Neural cell (in vitro differentiated cells): ENCODE measurements around the gene VBP1. TPM values are rescaled to one million over a fixed set of nuclear protein-coding genes. Genes with fewer than 3 reads are reported as not detected.

Source experiments
- H2AFZ ChIP-seq: fragments of 200-600, 300-800 bp; sonication (generic), shearing (Covaris generic); 2 replicates; pipeline ENCODE4 v1.6.0; 2014; ENCODE audit warnings: low read depth, mild to moderate bottlenecking, antibody characterized with exemption, low read length, moderate library complexity
- H3F3A ChIP-seq: fragments of 200-600 bp; shearing (Covaris generic); 2 replicates; pipeline ENCODE4 v1.6.1; 2016; ENCODE audit warnings: mild to moderate bottlenecking, moderate library complexity, mixed read lengths, antibody characterized with exemption, low read length; ENCODE audit not compliant: insufficient read depth, poor library complexity, severe bottlenecking
- H3K27ac ChIP-seq: fragments of 200-600, 300-800 bp; sonication (generic), shearing (Covaris generic); 2 replicates; pipeline ENCODE4 v1.5.1; 2014; ENCODE audit warnings: mild to moderate bottlenecking, low read length, moderate library complexity
- H3K27me3 ChIP-seq: fragments of 300-800, 200-600 bp; sonication (generic), shearing (Covaris generic); 2 replicates; pipeline ENCODE4 v1.6.0; 2014; ENCODE audit warnings: mild to moderate bottlenecking, low read depth, low read length, moderate library complexity; ENCODE audit not compliant: insufficient read depth
- H3K36me3 ChIP-seq: fragments of 300-800, 200-600 bp; sonication (generic), shearing (Covaris generic); 2 replicates; pipeline ENCODE4 v1.5.1; 2014; ENCODE audit warnings: mild to moderate bottlenecking, antibody characterized with exemption, low read length, moderate library complexity; ENCODE audit not compliant: insufficient read depth
- H3K4me2 ChIP-seq: fragments of 300-800, 200-600 bp; sonication (generic), shearing (Covaris generic); 2 replicates; pipeline ENCODE4 v1.6.0; 2014; ENCODE audit warnings: mild to moderate bottlenecking, low read length
- H3K4me3 ChIP-seq: fragments of 300-800, 200-600 bp; sonication (generic), shearing (Covaris generic); 2 replicates; pipeline ENCODE4 v1.5.1; 2014; ENCODE audit warnings: mild to moderate bottlenecking, low read length, moderate library complexity
- H3K79me2 ChIP-seq: fragments of 200-600 bp; shearing (Covaris generic); replicated peaks from 2 replicates; pipeline ENCODE4 v1.6.0; 2014; ENCODE audit warnings: mild to moderate bottlenecking, low read length, moderate library complexity; ENCODE audit not compliant: insufficient read depth
- H3K9ac ChIP-seq: fragments of 300-800, 200-600 bp; sonication (generic), shearing (Covaris generic); 2 replicates; pipeline ENCODE4 v1.6.1; 2016; ENCODE audit warnings: mild to moderate bottlenecking, low read length, mixed read lengths
- H3K9me2 ChIP-seq: fragments of 200-600 bp; shearing (Covaris generic); 2 replicates; pipeline ENCODE4 v1.6.1; 2016; ENCODE audit warnings: mild to moderate bottlenecking, low read length, mixed read lengths; ENCODE audit not compliant: insufficient read depth
- H3K9me3 ChIP-seq: fragments of 200-600, 300-800 bp; sonication (generic), shearing (Covaris generic); 2 replicates; pipeline ENCODE4 v1.6.1; 2016; ENCODE audit warnings: mild to moderate bottlenecking, mixed run types, low read length, moderate library complexity, mixed read lengths
- H4K20me1 ChIP-seq: fragments of 200-600 bp; shearing (Covaris generic); 2 replicates; pipeline ENCODE4 v1.6.1; 2016; ENCODE audit warnings: mild to moderate bottlenecking, mixed run types; ENCODE audit not compliant: insufficient read depth
- CTCF ChIP-seq: fragments of 450-650 bp; IDR thresholded peaks from 2 replicates; pipeline ENCODE4 v1.5.1; 2014; ENCODE audit warnings: antibody characterized with exemption, mild to moderate bottlenecking, moderate library complexity; ENCODE audit not compliant: poor library complexity, severe bottlenecking
- EP300 ChIP-seq: fragments of 450-650 bp; conservative IDR thresholded peaks from 2 replicates; pipeline ENCODE4 v1.6.1; 2014; ENCODE audit warnings: antibody characterized with exemption, mild to moderate bottlenecking, moderate library complexity; ENCODE audit not compliant: poor library complexity, severe bottlenecking
- EZH2 ChIP-seq: fragments of 200-600, 300-800 bp; shearing (Covaris generic), sonication (generic); IDR thresholded peaks from 2 replicates; pipeline ENCODE4 v1.6.1; 2014; ENCODE audit warnings: antibody characterized with exemption, low read length, borderline replicate concordance, mild to moderate bottlenecking; ENCODE audit not compliant: insufficient read depth, poor library complexity, severe bottlenecking
- MXI1 ChIP-seq: fragments of 450-650 bp; conservative IDR thresholded peaks from 2 replicates; pipeline ENCODE4 v1.6.1; 2014; ENCODE audit warnings: antibody characterized with exemption, mild to moderate bottlenecking; ENCODE audit not compliant: poor library complexity, severe bottlenecking
- POLR2AphosphoS5 ChIP-seq: IDR thresholded peaks from 2 replicates; pipeline ENCODE4 v1.6.1; 2012
- RAD21 ChIP-seq: fragments of 450-650 bp; conservative IDR thresholded peaks from 2 replicates; pipeline ENCODE4 v1.6.1; 2014; ENCODE audit warnings: antibody characterized with exemption, mild to moderate bottlenecking, moderate library complexity
- REST ChIP-seq: IDR thresholded peaks from 2 replicates; pipeline ENCODE4 v1.6.1; 2012; ENCODE audit warnings: borderline replicate concordance
- SMC3 ChIP-seq: fragments of 450-650 bp; conservative IDR thresholded peaks from 2 replicates; pipeline ENCODE4 v1.6.1; 2014; ENCODE audit warnings: antibody characterized with exemption, mild to moderate bottlenecking, moderate library complexity; ENCODE audit not compliant: poor library complexity
- TAF1 ChIP-seq: IDR thresholded peaks from 2 replicates; pipeline ENCODE4 v1.6.1; 2012; ENCODE audit warnings: low read depth
- polyA plus RNA-seq: library from polyadenylated mRNA; depleted of rRNA; stranded (reverse); fragments of >200 nt; gene quantifications from 2 replicates; pipeline ENCODE4 v1.2.3, GENCODE V29; 2014

The VBP1 gene
- polyA plus RNA-seq, 1 donor from 2014 or later = 369 TPM

GRCh38 chrX:155225774-155226173 is 9.5 kb downstream of the VBP1 start:
- Histone ChIP-seq H3K27me3 (no peaks in the 10 kb centered on the region), H2AFZ (no peak overlapping the region), H3K4me2 (no peak overlapping the region), H4K20me1 (no peaks in the 10 kb centered on the region), H3K9me3 (no peaks in the 10 kb centered on the region), H3K36me3 (no peaks in the 10 kb centered on the region), H3K27ac (no peak overlapping the region), H3K4me3 (no peak overlapping the region), H3F3A (no peaks in the 10 kb centered on the region), H3K79me2 (no peaks in the 10 kb centered on the region), H3K9ac (no peak overlapping the region), H3K9me2 (no peaks in the 10 kb centered on the region)
- no peak for TF ChIP-seq MXI1
- TF ChIP-seq SMC3 = no peak
- no peak for TF ChIP-seq EZH2
- TF ChIP-seq REST = no peak
- no peak for TF ChIP-seq RAD21
- no peak for TF ChIP-seq TAF1
- no peak for TF ChIP-seq POLR2AphosphoS5
- TF ChIP-seq EP300 = no peak
- no peak for TF ChIP-seq CTCF

- no peaks in the 10 kb centered on the region for H3K36me3 ChIP-seq
- H4K20me1 ChIP-seq = no peaks in the 10 kb centered on the region
- H3K9me3 ChIP-seq = no peaks in the 10 kb centered on the region
- H3F3A ChIP-seq = no peaks in the 10 kb centered on the region
- H3K79me2 ChIP-seq = no peaks in the 10 kb centered on the region
- no peak overlapping the region for H3K27ac ChIP-seq
- H2AFZ ChIP-seq = no peak overlapping the region
- no peaks in the 10 kb centered on the region for H3K27me3 ChIP-seq
- no peak overlapping the region for H3K4me2 ChIP-seq
- H3K9ac ChIP-seq = no peak overlapping the region
- no peak overlapping the region for H3K4me3 ChIP-seq
- no peaks in the 10 kb centered on the region for H3K9me2 ChIP-seq
- no peak for TF ChIP-seq POLR2AphosphoS5
- no peak for TF ChIP-seq REST
- TF ChIP-seq MXI1 = no peak
- TF ChIP-seq SMC3 = no peak
- TF ChIP-seq EZH2 = no peak
- TF ChIP-seq EP300 = no peak
- no peak for TF ChIP-seq RAD21
- TF ChIP-seq CTCF = no peak
- no peak for TF ChIP-seq TAF1
Measured at GRCh38 chrX:155231163-155231562, 14.9 kb downstream of the VBP1 start.
